GM21515 (cell line): ENCODE data around the gene ISYNA1.
A peak's percentile ranks its signal among the peaks of the same experiment; 100 is the strongest.
"Not testable (repeated sequence)": the region's sequence is repeated elsewhere in the genome, so short reads cannot be mapped to it uniquely, and the experiment has no call there.

ENCODE experiments used
- ATAC-seq: cut with Tn5 transposase; IDR thresholded peaks from one replicate; pipeline ENCODE4 v1.9.1; 2021; ENCODE audit not compliant: unreplicated experiment

Gene ISYNA1

GRCh38 chr19:18421371-18421959, 16.5 kb downstream of the ISYNA1 start:
- no peak for ATAC-seq

GRCh38 chr19:18420930-18421329, 17.0 kb downstream of the ISYNA1 start:
- no peak for ATAC-seq

GRCh38 chr19:18419699-18420460, 18.1 kb downstream of the ISYNA1 start:
- ATAC-seq = no peak

- ATAC-seq = no peak
Observed at GRCh38 chr19:18419195-18419698, 18.7 kb downstream of the ISYNA1 start, which contains the start of gene SSBP4. TSS of gene SSBP4 (plus strand) at chr19:18419398. CDS start at chr19:18419649, 251 bp downstream.

- ATAC-seq = no peak
Observed at GRCh38 chr19:18418483-18419194, 19.3 kb downstream of the ISYNA1 start.

- no peak for ATAC-seq
Observed at GRCh38 chr19:18418029-18418482, 19.9 kb downstream of the ISYNA1 start.

GRCh38 chr19:18417250-18418028, 20.5 kb downstream of the ISYNA1 start:
- ATAC-seq = no peak

GRCh38 chr19:18416778-18417249, 21.1 kb downstream of the ISYNA1 start:
- no peak for ATAC-seq

GRCh38 chr19:18415178-18415867, 22.6 kb downstream of the ISYNA1 start:
- no peak for ATAC-seq

GRCh38 chr19:18414504-18415177, 23.3 kb downstream of the ISYNA1 start:
- ATAC-seq = no peak

GRCh38 chr19:18412610-18413239, 25.2 kb downstream of the ISYNA1 start:
- no peak for ATAC-seq

GRCh38 chr19:18408053-18408476, 29.9 kb downstream of the ISYNA1 start:
- peak; percentile 56 for ATAC-seq

- no peak for ATAC-seq
Observed at GRCh38 chr19:18406749-18407148, 31.2 kb downstream of the ISYNA1 start.

- ATAC-seq = not testable (repeated sequence)
Observed at GRCh38 chr19:18405754-18406153, 32.2 kb downstream of the ISYNA1 start.

GRCh38 chr19:18402455-18403248, 35.3 kb downstream of the ISYNA1 start:
- not testable (repeated sequence) for ATAC-seq

GRCh38 chr19:18401580-18402112, 36.3 kb downstream of the ISYNA1 start:
- no peak for ATAC-seq

- ATAC-seq = no peak
Observed at GRCh38 chr19:18399008-18399407, 38.9 kb downstream of the ISYNA1 start.
